H1 (cell line): ENCODE data around the gene VAPA. TPM values are rescaled to one million over a fixed set of nuclear protein-coding genes. Genes with fewer than 3 reads are reported as not detected.

Source experiments
- CTCF ChIA-PET: fragments of 300-600 bp; sonication (Branson Sonifier 250); formaldehyde crosslinking; loops from one replicate; lab custom pipeline; 2021; ENCODE audit not compliant: partially characterized antibody; lab: Charles Lee
- POLR2A ChIA-PET: fragments of 300-600 bp; sonication (Branson Sonifier 250); formaldehyde crosslinking; loops from one replicate; lab custom pipeline; 2021; ENCODE audit warnings: inconsistent platforms; ENCODE audit not compliant: partially characterized antibody; lab: Charles Lee
- DNase-seq, 2 experiments: peaks; one replicate each; pipeline versions ENCODE4 v3.0.0 to v3.0.0-alpha.2; 2010 to 2022; ENCODE audit warnings: low spot score in 2 of 2, low read depth in 1 of 2, mixed read lengths in 1 of 2
- FAIRE-seq: peaks from 2 replicates; lab custom pipeline; 2011; peaks lifted over from hg19 to GRCh38; lab: Jason Lieb, UNC
- H2AFZ ChIP-seq: 2 replicates; pipeline ENCODE4 v1.8.1; 2012; ENCODE audit warnings: low read length, inconsistent platforms
- H2AK5ac ChIP-seq: 2 replicates; pipeline ENCODE4 v1.6.1; 2013; ENCODE audit warnings: low read depth, low read length
- H2BK120ac ChIP-seq: replicated peaks from 2 replicates; pipeline ENCODE3; 2013; ENCODE audit warnings: low read depth, low read length, inconsistent platforms
- H2BK12ac ChIP-seq: 2 replicates; pipeline ENCODE4 v1.6.1; 2013; ENCODE audit warnings: low read depth, low read length
- H2BK15ac ChIP-seq: 2 replicates; pipeline ENCODE4 v1.6.1; 2013; ENCODE audit warnings: low read length
- H2BK20ac ChIP-seq: 2 replicates; pipeline ENCODE4 v1.6.1; 2013; ENCODE audit warnings: low read length
- H2BK5ac ChIP-seq: 2 replicates; pipeline ENCODE4 v1.6.1; 2013; ENCODE audit warnings: low read depth, low read length
- H3K14ac ChIP-seq: 2 replicates; pipeline ENCODE4 v1.6.1; 2013; ENCODE audit warnings: inconsistent platforms; ENCODE audit not compliant: insufficient read length
- H3K18ac ChIP-seq: 2 replicates; pipeline ENCODE4 v1.6.1; 2013; ENCODE audit warnings: low read length; ENCODE audit errors: extremely low read depth
- H3K23ac ChIP-seq: 2 replicates; pipeline ENCODE4 v1.6.1; 2013; ENCODE audit warnings: inconsistent platforms; ENCODE audit not compliant: insufficient read length
- H3K23me2 ChIP-seq: 2 replicates; pipeline ENCODE4 v1.6.1; 2013; ENCODE audit warnings: low read depth, low read length
- H3K27ac ChIP-seq: 2 replicates; pipeline ENCODE4 v1.6.1; 2011; ENCODE audit warnings: low read depth, low read length, inconsistent platforms
- H3K27me3 ChIP-seq, 4 experiments: replicated peaks in 1 of 4; 1 replicate in 1 of 4; 2 replicates in 3 of 4; pipeline versions ENCODE4 v1.6.1 to v1.8.1; 2011 to 2013; ENCODE audit warnings: low read length in 3 of 4, mild to moderate bottlenecking in 3 of 4, inconsistent platforms in 2 of 4, mixed read lengths in 2 of 4, moderate library complexity in 1 of 4; ENCODE audit not compliant: control insufficient read depth in 3 of 4, insufficient read depth in 3 of 4; ENCODE audit errors: extremely low read depth in 1 of 4
- H3K36me3 ChIP-seq, 4 experiments: 2 replicates each; pipeline versions ENCODE4 v1.6.1 to v1.8.1; 2011 to 2013; ENCODE audit warnings: mild to moderate bottlenecking in 4 of 4, low read length in 3 of 4, moderate library complexity in 2 of 4, control low read depth in 1 of 4, inconsistent platforms in 1 of 4; ENCODE audit not compliant: insufficient read depth in 4 of 4, control insufficient read depth in 2 of 4
- H3K4ac ChIP-seq: replicated peaks from 2 replicates; pipeline ENCODE3; 2013; ENCODE audit warnings: low read length, low read depth, mixed read lengths, inconsistent platforms; ENCODE audit not compliant: insufficient read length
- H3K4me1 ChIP-seq, 4 experiments: replicated peaks in 1 of 4; 1 replicate in 1 of 4; 2 replicates in 3 of 4; pipeline versions ENCODE4 v1.6.1 to v1.8.1; 2011 to 2013; ENCODE audit warnings: low read length in 3 of 4, inconsistent platforms in 2 of 4, mixed read lengths in 1 of 4; ENCODE audit not compliant: insufficient read depth in 4 of 4, control insufficient read depth in 3 of 4
- H3K4me2 ChIP-seq, 2 experiments: 2 replicates each; pipeline versions ENCODE4 v1.6.1 to v1.8.1; 2011 to 2013; ENCODE audit warnings: low read depth in 2 of 2, low read length in 2 of 2, control low read depth in 1 of 2, inconsistent platforms in 1 of 2, mild to moderate bottlenecking in 1 of 2; ENCODE audit not compliant: insufficient read depth in 1 of 2
- H3K4me3 ChIP-seq, 4 experiments: fragments of 200-600, 300-600 bp in 1 of 4; sonication (generic), shearing (Covaris generic), sonication (Bioruptor Twin) in 1 of 4; 2 replicates each; pipeline versions ENCODE4 v1.5.1 to v1.8.1; 2011 to 2016; ENCODE audit warnings: low read length in 4 of 4, low read depth in 3 of 4, control low read depth in 2 of 4, inconsistent platforms in 2 of 4, mild to moderate bottlenecking in 2 of 4, mixed read lengths in 1 of 4, moderate library complexity in 1 of 4; ENCODE audit not compliant: insufficient read depth in 2 of 4; ENCODE audit errors: extremely low read depth in 1 of 4
- H3K56ac ChIP-seq: replicated peaks from 2 replicates; pipeline ENCODE3; 2013; ENCODE audit warnings: low read depth, mild to moderate bottlenecking, mixed read lengths, low read length, inconsistent platforms; ENCODE audit not compliant: insufficient read length
- H3K79me1 ChIP-seq: 2 replicates; pipeline ENCODE4 v1.6.1; 2013; ENCODE audit warnings: low read depth, low read length, control low read depth
- H3K79me2 ChIP-seq, 2 experiments: 2 replicates each; pipeline versions ENCODE4 v1.6.1 to v1.8.1; 2012 to 2013; ENCODE audit warnings: low read length in 2 of 2, mild to moderate bottlenecking in 2 of 2, inconsistent platforms in 1 of 2; ENCODE audit not compliant: insufficient read depth in 2 of 2, control insufficient read depth in 1 of 2
- H3K9ac ChIP-seq, 4 experiments: replicated peaks in 1 of 4; 1 replicate in 1 of 4; 2 replicates in 3 of 4; pipeline versions ENCODE4 v1.6.1 to v1.8.1; 2011 to 2013; ENCODE audit warnings: low read depth in 3 of 4, low read length in 3 of 4, control low read depth in 2 of 4, mild to moderate bottlenecking in 2 of 4, moderate library complexity in 2 of 4, inconsistent platforms in 1 of 4; ENCODE audit errors: extremely low read depth in 1 of 4
- H3K9me3 ChIP-seq, 2 experiments: 2 replicates each; pipeline versions ENCODE4 v1.6.1 to v1.8.1; 2012 to 2013; ENCODE audit warnings: mild to moderate bottlenecking in 2 of 2, moderate library complexity in 2 of 2, control low read depth in 1 of 2, inconsistent platforms in 1 of 2, low read depth in 1 of 2, low read length in 1 of 2, mixed read lengths in 1 of 2; ENCODE audit not compliant: insufficient read depth in 2 of 2
- H4K20me1 ChIP-seq, 2 experiments: replicated peaks in 1 of 2; 2 replicates each; pipeline versions ENCODE3 to v1.8.1; 2011 to 2013; ENCODE audit warnings: inconsistent platforms in 2 of 2, low read length in 2 of 2, mild to moderate bottlenecking in 1 of 2; ENCODE audit not compliant: insufficient read depth in 2 of 2, control insufficient read depth in 1 of 2
- H4K5ac ChIP-seq: 2 replicates; pipeline ENCODE4 v1.6.1; 2013; ENCODE audit warnings: low read length, low read depth, mixed read lengths, inconsistent platforms; ENCODE audit not compliant: insufficient read length
- H4K8ac ChIP-seq: 2 replicates; pipeline ENCODE4 v1.8.0; 2013; ENCODE audit warnings: mild to moderate bottlenecking, moderate library complexity, low read length, inconsistent platforms; ENCODE audit not compliant: insufficient read depth; ENCODE audit errors: extremely low read depth
- H4K91ac ChIP-seq: replicated peaks from 2 replicates; pipeline ENCODE3; 2013; ENCODE audit warnings: low read length, mixed read lengths, inconsistent platforms; ENCODE audit not compliant: insufficient read length
- WGBS, 2 experiments: shearing (Covaris generic) in 1 of 2; methylation state at CpG; one replicate each; pipeline versions ENCODE4 v1.1.6 to v1.1.7; 2013 to 2015; ENCODE audit warnings: low lambda C conversion rate in 2 of 2, mixed read lengths in 2 of 2, inconsistent platforms in 1 of 2, low coverage in 1 of 2, missing lambda C conversion rate in 1 of 2; ENCODE audit not compliant: insufficient replicate concordance in 2 of 2, insufficient coverage in 1 of 2, insufficient read length in 1 of 2; ENCODE audit errors: extremely low coverage in 1 of 2, missing lambda C conversion rate in 1 of 2; 5-methylcytosine and 5-hydroxymethylcytosine counted together
- polyA plus RNA-seq, 7 experiments: library from polyadenylated mRNA; depleted of rRNA in 3 of 7; stranded (reverse) in 5 of 7; unstranded in 2 of 7; fragments of >200 nt in 5 of 7; fragments of 200-250 nt in 2 of 7; gene quantifications; 1 replicate in 5 of 7; 2 replicates in 1 of 7; 4 replicates in 1 of 7; pipeline versions ENCODE4 v1.2.1 to v1.2.3, GENCODE V29; 2011 to 2013; ENCODE audit warnings: missing spikeins in 2 of 7, mixed read lengths in 2 of 7
- total RNA-seq: library from RNA; stranded (reverse); fragmentation: NEBNext Ultra II Directional; extraction: Animal tissue kit (Norgen Biotek cat#: 25700); gene quantifications from 2 replicates; pipeline ENCODE4 v1.2.1, GENCODE V29; 2021

Gene VAPA
- total and polyA plus RNA-seq, 2 of the 8 experiments (the other 6 are each of a cell fraction or from before 2014, with no cell fraction given) = 79.7 to 130 TPM

- ChIA-PET POLR2A (interaction anchor here (0.6 kb wide), 2 partner anchors 11 to 75 kb away, joined by 3 read pairs; no protein-coding TSS in a partner anchor), CTCF (no interaction called here)
- H4K8ac ChIP-seq = no peak overlapping the region
- H2BK5ac ChIP-seq = no peak overlapping the region
- H3K4me1 ChIP-seq = peaks cover 0 to 5% (median 2%) of the 10 kb centered on the region in 4 experiments; a peak in 2 of 7 replicates
- H3K14ac ChIP-seq = no peak overlapping the region
- WGBS, 2 experiments = 85% methylated on average over 7 of the region's 7 CpGs; no CpG with 5 or more reads in 1 of the 2 experiments
- DNase-seq (no peak), FAIRE-seq (no peak)
- H3K79me1 ChIP-seq = no peaks in the 10 kb centered on the region
- H3K23ac ChIP-seq = no peak overlapping the region
- no peak overlapping the region for H3K56ac ChIP-seq
- no peak overlapping the region for H2AK5ac ChIP-seq
- H3K4ac ChIP-seq = no peak overlapping the region
- H3K4me2 ChIP-seq = no peak overlapping the region; a peak in 1 of 4 replicates
- H2BK15ac ChIP-seq = no peak overlapping the region; the same call in 1 of the 2 replicates
- no peak overlapping the region for H3K27ac ChIP-seq
- no peak overlapping the region for H2BK12ac ChIP-seq
- no peaks in the 10 kb centered on the region for H3K79me2 ChIP-seq
- H3K9ac ChIP-seq = no peak overlapping the region
- no peaks in the 10 kb centered on the region for H3K36me3 ChIP-seq
- H4K5ac ChIP-seq = no peak overlapping the region
- no peaks in the 10 kb centered on the region for H3K23me2 ChIP-seq
- no peak overlapping the region for H3K4me3 ChIP-seq
- H4K20me1 ChIP-seq = no peaks in the 10 kb centered on the region
- no peak overlapping the region for H2BK120ac ChIP-seq
- H3K9me3 ChIP-seq = no peaks in the 10 kb centered on the region
- no peak overlapping the region for H2AFZ ChIP-seq
- H3K18ac ChIP-seq = no peak overlapping the region
- H2BK20ac ChIP-seq = no peak overlapping the region
- no peak overlapping the region for H4K91ac ChIP-seq
- no peaks in the 10 kb centered on the region for H3K27me3 ChIP-seq
Observed at GRCh38 chr18:9900699-9901098, 13.1 kb upstream of the VAPA start.
